Mesendoderm (in vitro differentiated cells): ENCODE measurements around the gene TNNI2.

Experiments used
- DNase-seq: peaks from one replicate; pipeline ENCODE4 v3.0.0; 2013
- H2AK5ac ChIP-seq: 2 replicates; pipeline ENCODE4 v1.6.1; 2013; ENCODE audit warnings: low read length, inconsistent platforms
- H2BK120ac ChIP-seq: 2 replicates; pipeline ENCODE4 v1.6.1; 2013; ENCODE audit warnings: low read depth, mild to moderate bottlenecking, low read length, moderate library complexity, mixed read lengths
- H2BK15ac ChIP-seq: replicated peaks from 2 replicates; pipeline ENCODE4 v1.6.1; 2013; ENCODE audit warnings: low read depth, mild to moderate bottlenecking, moderate library complexity
- H2BK5ac ChIP-seq: 2 replicates; pipeline ENCODE4 v1.6.1; 2013; ENCODE audit warnings: low read length, inconsistent platforms
- H3K18ac ChIP-seq: 2 replicates; pipeline ENCODE4 v1.6.1; 2013; ENCODE audit warnings: mild to moderate bottlenecking, low read length, mixed read lengths
- H3K23ac ChIP-seq: one replicate; pipeline ENCODE4 v1.6.1; 2013; ENCODE audit warnings: low read length
- H3K27ac ChIP-seq: 2 replicates; pipeline ENCODE4 v1.5.1; 2013; ENCODE audit warnings: low read depth, mild to moderate bottlenecking, inconsistent platforms, low read length, moderate library complexity
- H3K27me3 ChIP-seq: 2 replicates; pipeline ENCODE4 v1.6.1; 2013; ENCODE audit warnings: low read length, control low read depth, mild to moderate bottlenecking, inconsistent platforms; ENCODE audit not compliant: insufficient read depth, poor library complexity
- H3K36me3 ChIP-seq: 2 replicates; pipeline ENCODE4 v1.6.1; 2013; ENCODE audit warnings: low read length, inconsistent platforms; ENCODE audit not compliant: control insufficient read depth, insufficient read depth
- H3K4ac ChIP-seq: one replicate; pipeline ENCODE4 v1.6.1; 2013; ENCODE audit warnings: low read depth, mild to moderate bottlenecking, low read length, moderate library complexity
- H3K4me1 ChIP-seq: 2 replicates; pipeline ENCODE4 v1.6.1; 2013; ENCODE audit warnings: low read depth, low read length, inconsistent platforms; ENCODE audit not compliant: control insufficient read depth
- H3K4me2 ChIP-seq: 2 replicates; pipeline ENCODE4 v1.6.1; 2013; ENCODE audit warnings: low read length
- H3K4me3 ChIP-seq: 2 replicates; pipeline ENCODE4 v1.5.1; 2013; ENCODE audit warnings: mild to moderate bottlenecking, low read length
- H3K56ac ChIP-seq: one replicate; pipeline ENCODE4 v1.6.1; 2013; ENCODE audit warnings: low read length
- H3K79me1 ChIP-seq: 2 replicates; pipeline ENCODE4 v1.6.1; 2013; ENCODE audit warnings: low read length, inconsistent platforms
- H3K79me2 ChIP-seq: 2 replicates; pipeline ENCODE4 v1.6.1; 2013; ENCODE audit warnings: mild to moderate bottlenecking, low read length; ENCODE audit not compliant: control insufficient read depth, insufficient read depth
- H3K9ac ChIP-seq: 2 replicates; pipeline ENCODE4 v1.6.1; 2013; ENCODE audit warnings: low read length, inconsistent platforms
- H4K5ac ChIP-seq: one replicate; pipeline ENCODE4 v1.6.1; 2013; ENCODE audit warnings: low read length
- H4K8ac ChIP-seq: one replicate; pipeline ENCODE4 v1.6.1; 2013; ENCODE audit warnings: low read depth, mild to moderate bottlenecking, control low read depth, low read length, moderate library complexity
- WGBS: extraction: QIAGEN DNeasy Blood & Tissue Kit; methylation state at CpG from one replicate; pipeline ENCODE4 v1.1.7; 2013; ENCODE audit warnings: low lambda C conversion rate, missing lambda C conversion rate; ENCODE audit not compliant: insufficient coverage; ENCODE audit errors: extremely low coverage; 5-methylcytosine and 5-hydroxymethylcytosine counted together

The TNNI2 gene

GRCh38 chr11:1858576-1858975 is 19.8 kb downstream of the TNNI2 start:
- H3K4me2 ChIP-seq = no peak overlapping the region
- no peaks in the 10 kb centered on the region for H3K4me1 ChIP-seq
- no peak overlapping the region for H3K4ac ChIP-seq
- no peak overlapping the region for H3K27ac ChIP-seq
- no peak overlapping the region for H2BK15ac ChIP-seq
- H4K8ac ChIP-seq = no peak overlapping the region
- no peak overlapping the region for H2BK120ac ChIP-seq
- no peak overlapping the region for H3K23ac ChIP-seq
- H3K36me3 ChIP-seq = no peaks in the 10 kb centered on the region
- no peak overlapping the region for H3K9ac ChIP-seq
- DNase-seq = no peak
- no peak overlapping the region for H2AK5ac ChIP-seq
- no CpG with 5 or more reads among the region's 7 CpGs for WGBS
- H3K56ac ChIP-seq = no peak overlapping the region
- H4K5ac ChIP-seq = no peak overlapping the region
- H3K27me3 ChIP-seq = no peaks in the 10 kb centered on the region
- H3K79me2 ChIP-seq = no peaks in the 10 kb centered on the region
- no peak overlapping the region for H3K18ac ChIP-seq
- H3K79me1 ChIP-seq = no peaks in the 10 kb centered on the region
- no peak overlapping the region for H3K4me3 ChIP-seq
- no peak overlapping the region for H2BK5ac ChIP-seq

- no peak overlapping the region for H2BK5ac ChIP-seq
- no peak overlapping the region for H4K8ac ChIP-seq
- DNase-seq = no peak
- no peak overlapping the region for H2AK5ac ChIP-seq
- H3K23ac ChIP-seq = no peak overlapping the region
- H3K79me2 ChIP-seq = no peaks in the 10 kb centered on the region
- H3K79me1 ChIP-seq = no peaks in the 10 kb centered on the region
- H3K18ac ChIP-seq = no peak overlapping the region
- H3K9ac ChIP-seq = no peak overlapping the region
- H3K4me3 ChIP-seq = no peak overlapping the region
- no peak overlapping the region for H3K4me2 ChIP-seq
- no CpG with 5 or more reads among the region's 4 CpGs for WGBS
- no peak overlapping the region for H3K4ac ChIP-seq
- no peaks in the 10 kb centered on the region for H3K36me3 ChIP-seq
- no peaks in the 10 kb centered on the region for H3K4me1 ChIP-seq
- no peak overlapping the region for H2BK15ac ChIP-seq
- H3K27me3 ChIP-seq = no peaks in the 10 kb centered on the region
- H3K56ac ChIP-seq = no peak overlapping the region
- H3K27ac ChIP-seq = no peak overlapping the region
- no peak overlapping the region for H2BK120ac ChIP-seq
- no peak overlapping the region for H4K5ac ChIP-seq
Observed at GRCh38 chr11:1859004-1859403, 20.2 kb downstream of the TNNI2 start.

- no peaks in the 10 kb centered on the region for H3K79me2 ChIP-seq
- H4K8ac ChIP-seq = no peak overlapping the region
- H3K27me3 ChIP-seq = no peaks in the 10 kb centered on the region
- H3K4me3 ChIP-seq = no peak overlapping the region
- H3K79me1 ChIP-seq = no peaks in the 10 kb centered on the region
- no peak overlapping the region for H3K23ac ChIP-seq
- H4K5ac ChIP-seq = no peak overlapping the region
- H3K27ac ChIP-seq = no peak overlapping the region
- H2BK120ac ChIP-seq = no peak overlapping the region
- no peak overlapping the region for H3K9ac ChIP-seq
- H3K4me1 ChIP-seq = no peaks in the 10 kb centered on the region
- no CpG with 5 or more reads among the region's 1 CpG for WGBS
- no peak overlapping the region for H2BK5ac ChIP-seq
- no peak overlapping the region for H3K4me2 ChIP-seq
- no peak overlapping the region for H2BK15ac ChIP-seq
- H2AK5ac ChIP-seq = no peak overlapping the region
- no peak overlapping the region for H3K4ac ChIP-seq
- no peaks in the 10 kb centered on the region for H3K36me3 ChIP-seq
- no peak for DNase-seq
- no peak overlapping the region for H3K18ac ChIP-seq
- no peak overlapping the region for H3K56ac ChIP-seq
Observed at GRCh38 chr11:1860108-1860507, 21.3 kb downstream of the TNNI2 start.

GRCh38 chr11:1861435-1862411 is 22.9 kb downstream of the TNNI2 start:
- H2BK15ac ChIP-seq = no peak overlapping the region
- no peak overlapping the region for H2BK5ac ChIP-seq
- no peak overlapping the region for H3K27ac ChIP-seq
- H3K4me3 ChIP-seq = no peak overlapping the region
- H2BK120ac ChIP-seq = no peak overlapping the region
- no peak overlapping the region for H3K9ac ChIP-seq
- no peak overlapping the region for H3K56ac ChIP-seq
- no peak overlapping the region for H3K4me2 ChIP-seq
- no peak overlapping the region for H3K18ac ChIP-seq
- H3K23ac ChIP-seq = no peak overlapping the region
- no peak overlapping the region for H4K8ac ChIP-seq
- H3K36me3 ChIP-seq = no peaks in the 10 kb centered on the region
- H3K79me2 ChIP-seq = no peaks in the 10 kb centered on the region
- no peak overlapping the region for H4K5ac ChIP-seq
- no peaks in the 10 kb centered on the region for H3K4me1 ChIP-seq
- H2AK5ac ChIP-seq = no peak overlapping the region
- DNase-seq = no peak
- H3K4ac ChIP-seq = no peak overlapping the region
- no peaks in the 10 kb centered on the region for H3K27me3 ChIP-seq
- H3K79me1 ChIP-seq = no peaks in the 10 kb centered on the region
- no CpG with 5 or more reads among the region's 4 CpGs for WGBS

- Histone ChIP-seq H3K4me3 (no peak overlapping the region), H2BK5ac (no peak overlapping the region), H3K27ac (no peak overlapping the region)
Observed at GRCh38 chr11:1862588-1863351, 24.0 kb downstream of the TNNI2 start.

More at GRCh38 chr11:1862588-1863351, 24.0 kb downstream of the TNNI2 start:
- no peaks in the 10 kb centered on the region for H3K36me3 ChIP-seq
- no peak overlapping the region for H2BK120ac ChIP-seq
- H3K9ac ChIP-seq = no peak overlapping the region
- H2AK5ac ChIP-seq = no peak overlapping the region
- H3K4ac ChIP-seq = no peak overlapping the region
- no peak overlapping the region for H3K23ac ChIP-seq
- H3K27me3 ChIP-seq = no peaks in the 10 kb centered on the region
- no peak overlapping the region for H2BK15ac ChIP-seq
- H3K79me1 ChIP-seq = no peaks in the 10 kb centered on the region
- no peak overlapping the region for H4K8ac ChIP-seq
- no peak overlapping the region for H3K4me2 ChIP-seq
- no CpG with 5 or more reads among the region's 14 CpGs for WGBS
- no peak overlapping the region for H3K18ac ChIP-seq
- H3K4me1 ChIP-seq = no peaks in the 10 kb centered on the region
- H3K56ac ChIP-seq = no peak overlapping the region
- H3K79me2 ChIP-seq = no peaks in the 10 kb centered on the region
- H4K5ac ChIP-seq = no peak overlapping the region
- no peak for DNase-seq
